ENCODE results near the gene HOXB7. TPM values are rescaled to one million over a fixed set of nuclear protein-coding genes. Genes with fewer than 3 reads are reported as not detected.
A peak's percentile ranks its signal among the peaks of the same experiment; 100 is the strongest.

HOXB7 gene
- total and polyA plus RNA-seq, 2 of the 13 experiments (the other 11 are each of a cell fraction or from before 2014, with no cell fraction given): 0.04 TPM; not detected in 1

- no TSS peak for BruUV-seq (replicated peaks)
- POLR2A ChIA-PET: no interaction called here
- peaks cover 23 to 95% of the 10 kb centered on the region in 2 experiments; a peak in 4 of 5 replicates for H3K27me3 ChIP-seq (ENCODE audit: control insufficient read depth in 1 of 2, insufficient read depth in 2 of 2, low read length in 2 of 2)
- ATAC-seq (no peak), DNase-seq (ENCODE audit: low spot score) (no peak), FAIRE-seq (no peak)
- TF ChIP-seq USF2 (IDR thresholded peaks at IDR 0.05; ENCODE audit: low read depth, low read length): no peak
- TF ChIP-seq USF2 (CRISPR knock-in tag; IDR thresholded peaks at IDR 0.05; ENCODE audit: borderline replicate concordance): 0 out of 2 replicates have a peak, but pooled peaks have one; percentile 1
- TF ChIP-seq HNF1A (IDR thresholded peaks at IDR 0.05; ENCODE audit: low read depth): no peak
- no peak for TF ChIP-seq HNF1A (CRISPR knock-in tag; IDR thresholded peaks at IDR 0.05; ENCODE audit: borderline replicate concordance)
- H3K27ac ChIP-seq (ENCODE audit: extremely low read length, insufficient read depth, low read length): no peak overlapping the region
- no peak overlapping the region for H3K4me3 ChIP-seq (replicated peaks in 1 of 3; ENCODE audit: insufficient read depth in 1 of 3, low read depth in 2 of 3, low read length in 3 of 3)
- intact Hi-C loops (cut with micrococcal nuclease; ENCODE audit: unreplicated experiment) (no loop called here), in situ Hi-C loops (cut with HindIII; ENCODE audit: extremely low pct_ligation_motif_present, low pct_unique_long_range_greater_than_20kb) (loop anchor here (5.0 kb wide), 1 partner anchor 584 kb away; no protein-coding TSS in a partner anchor)
- H3K4me2 ChIP-seq (ENCODE audit: low read depth, low read length): no peak overlapping the region
- H3K4me1 ChIP-seq (ENCODE audit: insufficient read depth, low read length): peaks cover 23% of the 10 kb centered on the region
- no peak overlapping the region for H3K9ac ChIP-seq (ENCODE audit: insufficient read depth, low read depth, low read length)
- no peaks in the 10 kb centered on the region for H3K9me3 ChIP-seq (ENCODE audit: low read length)
- CTCF ChIA-PET (ENCODE audit: low intra/inter-chr PET ratio, low total read pairs): no interaction called here
- no peaks in the 10 kb centered on the region; the same call in 1 of the 2 replicates for H4K20me1 ChIP-seq (ENCODE audit: insufficient read depth, low read length)
- H3K79me2 ChIP-seq (ENCODE audit: insufficient read depth, low read length): no peaks in the 10 kb centered on the region
- H2AFZ ChIP-seq (ENCODE audit: low read length): no peak overlapping the region
- H3K36me3 ChIP-seq (replicated peaks in 1 of 2; ENCODE audit: control insufficient read depth in 1 of 2, insufficient read depth in 2 of 2, low read length in 2 of 2): no peaks in the 10 kb centered on the region
- 45% methylated on average over 22 of the region's 22 CpGs for WGBS (ENCODE audit: low lambda C conversion rate)
Observed at GRCh38 chr17:48611213-48611612, 396 bp upstream of the HOXB7 start.

Measured in HepG2 (cell line).